DOHH2 (cell line): ENCODE results near the gene R3HDM2.

Experiments used
- H3F3A ChIP-seq: fragments of 200-600 bp; sonication (generic), shearing (Covaris generic); 2 replicates; pipeline ENCODE4 v1.6.0; 2016; ENCODE audit warnings: antibody characterized with exemption, mild to moderate bottlenecking; ENCODE audit not compliant: control insufficient read depth, insufficient read depth
- H3K27ac ChIP-seq: fragments of 200-600 bp; sonication (generic); 2 replicates; pipeline ENCODE4 v1.5.1; 2014; ENCODE audit warnings: low read depth, mild to moderate bottlenecking, low read length, moderate library complexity
- H3K27me3 ChIP-seq: fragments of 200-600 bp; sonication (generic); 2 replicates; pipeline ENCODE4 v1.6.1; 2014; ENCODE audit warnings: mild to moderate bottlenecking, low read length, mixed read lengths; ENCODE audit not compliant: control insufficient read depth
- H3K36me3 ChIP-seq: fragments of 200-600 bp; sonication (generic); 2 replicates; pipeline ENCODE4 v1.6.1; 2014; ENCODE audit warnings: mild to moderate bottlenecking, low read length, moderate library complexity, mixed read lengths; ENCODE audit not compliant: control insufficient read depth
- H3K4me1 ChIP-seq: fragments of 200-600 bp; sonication (generic); 2 replicates; pipeline ENCODE4 v1.6.1; 2014; ENCODE audit warnings: mild to moderate bottlenecking, low read length, mixed read lengths; ENCODE audit not compliant: control insufficient read depth
- H3K4me2 ChIP-seq: fragments of 200-600 bp; sonication (generic); 2 replicates; pipeline ENCODE4 v1.6.0; 2014; ENCODE audit warnings: mild to moderate bottlenecking, low read length, moderate library complexity
- H3K4me3 ChIP-seq: fragments of 200-600 bp; sonication (generic); 2 replicates; pipeline ENCODE4 v1.5.1; 2014; ENCODE audit warnings: mild to moderate bottlenecking, low read length, mixed read lengths
- H3K79me2 ChIP-seq: fragments of 200-600 bp; sonication (generic); 2 replicates; pipeline ENCODE4 v1.6.1; 2014; ENCODE audit warnings: mild to moderate bottlenecking, low read length, mixed read lengths; ENCODE audit not compliant: control insufficient read depth
- H3K9me2 ChIP-seq: fragments of 200-600 bp; sonication (generic); replicated peaks from 2 replicates; pipeline ENCODE4 v1.6.1; 2014; ENCODE audit warnings: mild to moderate bottlenecking, low read length, mixed read lengths; ENCODE audit not compliant: control insufficient read depth
- H3K9me3 ChIP-seq: fragments of 200-600 bp; sonication (generic); 2 replicates; pipeline ENCODE4 v1.6.1; 2014; ENCODE audit warnings: antibody characterized with exemption, low read length, mixed read lengths; ENCODE audit not compliant: control insufficient read depth, insufficient read depth
- H4K20me1 ChIP-seq: fragments of 200-600 bp; sonication (generic); 2 replicates; pipeline ENCODE4 v1.6.0; 2014; ENCODE audit warnings: low read depth, mild to moderate bottlenecking, antibody characterized with exemption, low read length, moderate library complexity; ENCODE audit not compliant: control insufficient read depth, insufficient read depth
- CTCF ChIP-seq: fragments of 200-600 bp; sonication (generic); IDR thresholded peaks from one replicate; pipeline ENCODE4 v1.5.1; 2014; ENCODE audit warnings: antibody characterized with exemption, mild to moderate bottlenecking, low read depth, low read length; ENCODE audit not compliant: poor library complexity, severe bottlenecking
- EZH2phosphoT487 ChIP-seq: fragments of 200-600 bp; sonication (generic); IDR thresholded peaks from 2 replicates; pipeline ENCODE4 v1.6.1; 2017; ENCODE audit warnings: borderline replicate concordance, mild to moderate bottlenecking, antibody characterized with exemption, low read length, moderate library complexity, mixed read lengths

Gene R3HDM2

GRCh38 chr12:57212701-57213057 is 218.2 kb downstream of the R3HDM2 start:
- Histone ChIP-seq H3K9me3 (no peaks in the 10 kb centered on the region), H3K27me3 (no peaks in the 10 kb centered on the region), H3K79me2 (peaks cover 9% of the 10 kb centered on the region), H3K4me2 (no peak overlapping the region), H3F3A (peaks cover 12% of the 10 kb centered on the region), H3K9me2 (no peaks in the 10 kb centered on the region), H3K4me1 (peaks cover 46% of the 10 kb centered on the region), H4K20me1 (peaks cover 3% of the 10 kb centered on the region; the same call in 1 of the 2 replicates), H3K4me3 (no peak overlapping the region), H3K27ac (no peak overlapping the region), H3K36me3 (peaks cover 4% of the 10 kb centered on the region; the same call in 1 of the 2 replicates)
- TF ChIP-seq EZH2phosphoT487 (no peak), CTCF (no peak)

GRCh38 chr12:57211791-57212700 is 218.8 kb downstream of the R3HDM2 start:
- H3K36me3 ChIP-seq = no peaks in the 10 kb centered on the region
- H3K27me3 ChIP-seq = no peaks in the 10 kb centered on the region
- H3K4me2 ChIP-seq = no peak overlapping the region
- H3K9me3 ChIP-seq = no peaks in the 10 kb centered on the region
- H4K20me1 ChIP-seq = no peaks in the 10 kb centered on the region; the same call in 1 of the 2 replicates
- no peak for TF ChIP-seq CTCF
- peaks cover 12% of the 10 kb centered on the region for H3F3A ChIP-seq
- peaks cover 3% of the 10 kb centered on the region for H3K79me2 ChIP-seq
- H3K4me3 ChIP-seq = no peak overlapping the region
- no peak overlapping the region for H3K27ac ChIP-seq
- H3K4me1 ChIP-seq = peaks cover 42% of the 10 kb centered on the region
- no peaks in the 10 kb centered on the region for H3K9me2 ChIP-seq

GRCh38 chr12:57210926-57211692 is 219.7 kb downstream of the R3HDM2 start:
- Histone ChIP-seq H3F3A (peaks cover 10% of the 10 kb centered on the region), H3K9me2 (no peaks in the 10 kb centered on the region), H3K9me3 (no peaks in the 10 kb centered on the region), H3K27me3 (no peaks in the 10 kb centered on the region), H3K79me2 (no peaks in the 10 kb centered on the region), H4K20me1 (no peaks in the 10 kb centered on the region; the same call in 1 of the 2 replicates), H3K27ac (no peak overlapping the region), H3K4me1 (peaks cover 38% of the 10 kb centered on the region), H3K4me3 (no peak overlapping the region), H3K36me3 (no peaks in the 10 kb centered on the region), H3K4me2 (no peak overlapping the region)
- no peak for TF ChIP-seq EZH2phosphoT487
- TF ChIP-seq CTCF = no peak
